Globus pallidus (tissue), 1 donor: ENCODE measurements around the gene PON3.

ENCODE experiments used
- DNase-seq: peaks from one replicate; pipeline ENCODE4 v3.0.0-alpha.2; 2015; ENCODE audit warnings: low spot score

PON3 gene

GRCh38 chr7:95396136-95397032, at the start of gene PON3:
PON3 (minus strand) TSS chr7:95396375; CDS start chr7:95396350, 25 bp downstream.
- no peak for DNase-seq

- DNase-seq, result no peak
These were observed 48.6 kb upstream of the PON3 start for GRCh38 chr7:95444796-95445195.

GRCh38 chr7:95441042-95441823, 45.1 kb upstream of the PON3 start:
- DNase-seq, result no peak

- DNase-seq, result no peak
These were observed 44.3 kb upstream of the PON3 start for GRCh38 chr7:95440394-95441038.

- no peak for DNase-seq
These were observed 40.2 kb upstream of the PON3 start for GRCh38 chr7:95436407-95436806.

- DNase-seq, result no peak
These were observed 39.2 kb upstream of the PON3 start for GRCh38 chr7:95435422-95435780.

- DNase-seq, result peak; percentile 67
These were observed 38.6 kb upstream of the PON3 start, which contains the start of gene PON2 for GRCh38 chr7:95434557-95435421. PON2 (minus strand) TSS chr7:95435028; CDS start chr7:95434951, 77 bp downstream.

GRCh38 chr7:95433952-95434556, 37.9 kb upstream of the PON3 start:
- DNase-seq, result no peak

GRCh38 chr7:95433129-95433528, 37.0 kb upstream of the PON3 start:
- no peak for DNase-seq

- DNase-seq, result no peak
These were observed 36.4 kb upstream of the PON3 start for GRCh38 chr7:95432606-95433005.

GRCh38 chr7:95430864-95431263, 34.7 kb upstream of the PON3 start:
- DNase-seq, result no peak

- no peak for DNase-seq
These were observed 33.2 kb upstream of the PON3 start for GRCh38 chr7:95429241-95429990.

GRCh38 chr7:95427914-95428516, 31.8 kb upstream of the PON3 start:
- DNase-seq, result no peak

- peak; percentile 64 for DNase-seq
These were observed 31.0 kb upstream of the PON3 start for GRCh38 chr7:95427166-95427565.

GRCh38 chr7:95425694-95426093, 29.5 kb upstream of the PON3 start:
- DNase-seq, result no peak

GRCh38 chr7:95424716-95425115, 28.5 kb upstream of the PON3 start:
- no peak for DNase-seq

- DNase-seq, result no peak
These were observed 25.8 kb upstream of the PON3 start for GRCh38 chr7:95421847-95422444.

GRCh38 chr7:95421000-95421846, 25.0 kb upstream of the PON3 start:
- DNase-seq, result peak; percentile 81

- no peak for DNase-seq
These were observed 15.9 kb upstream of the PON3 start for GRCh38 chr7:95412075-95412474.
